Left ventricle myocardium inferior (tissue), 1 donor: ENCODE data around the gene CDK6. TPM values are rescaled to one million over a fixed set of nuclear protein-coding genes. Genes with fewer than 3 reads are reported as not detected.

Experiments
- DNase-seq: peaks from one replicate; pipeline ENCODE4 v3.0.0-alpha.2; 2020
- H3K27ac ChIP-seq: fragments of 200-600 bp; replicated peaks from 2 replicates; pipeline ENCODE4 v1.8.0; 2021
- H3K27me3 ChIP-seq: fragments of 200-600 bp; 2 replicates; pipeline ENCODE4 v1.8.0; 2021; ENCODE audit warnings: low read depth
- H3K36me3 ChIP-seq: fragments of 200-600 bp; 2 replicates; pipeline ENCODE4 v1.8.0; 2021
- H3K4me1 ChIP-seq: fragments of 200-600 bp; 2 replicates; pipeline ENCODE4 v1.8.0; 2021
- H3K4me3 ChIP-seq: fragments of 200-600 bp; 2 replicates; pipeline ENCODE4 v1.8.0; 2021; ENCODE audit warnings: mild to moderate bottlenecking, moderate library complexity
- H3K9me3 ChIP-seq: fragments of 200-600 bp; replicated peaks from 2 replicates; pipeline ENCODE4 v1.8.0; 2021
- intact Hi-C: fragments of 100-400 bp; cut with micrococcal nuclease; formaldehyde crosslinking; loops from one replicate; pipeline ENCODE4 v1.11.0; 2022
- total RNA-seq: library from RNA; stranded (reverse); fragmentation: NEBNext Ultra II Directional; extraction: Animal tissue kit (Norgen Biotek cat#: 25700); gene quantifications from one replicate; pipeline ENCODE4 v1.2.1, GENCODE V29; 2021
- TF ChIP-seq, protein P1 (sequence below): fragments of 200-600 bp; IDR thresholded peaks from 2 replicates; pipeline ENCODE4 v1.8.0; 2021; ENCODE audit warnings: antibody characterized with exemption, mild to moderate bottlenecking, borderline replicate concordance
- donor health status: DM: no; HTN: yes; CAD: no; lungs with severe emphysema.

The CDK6 gene
- total RNA-seq, 1 donor from 2014 or later = 16.5 TPM

DNA sequence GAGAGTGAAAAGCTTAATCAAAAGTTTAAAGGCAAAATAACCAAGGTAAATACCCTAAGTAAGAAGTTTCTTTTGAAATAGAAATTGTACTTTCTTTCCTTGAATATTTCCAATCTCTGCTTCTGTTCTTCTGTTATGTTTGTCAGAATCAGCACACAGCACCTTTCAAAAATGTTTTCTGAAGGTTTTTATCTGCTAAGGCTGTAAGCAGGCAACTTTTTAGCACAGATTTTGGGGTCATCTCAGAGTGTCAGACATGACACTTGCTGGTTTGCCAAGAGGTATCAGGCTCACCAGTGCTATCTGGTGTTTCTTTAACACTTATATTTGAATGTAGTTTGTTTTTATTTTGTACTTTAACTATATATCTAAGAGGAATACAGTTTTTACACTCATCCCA is 94.2 kb downstream of the CDK6 start:
- no peak for DNase-seq
- no peak overlapping the region for H3K4me3 ChIP-seq
- H3K4me1 ChIP-seq = peaks cover 40% of the 10 kb centered on the region
- TF ChIP-seq, protein P1, sequence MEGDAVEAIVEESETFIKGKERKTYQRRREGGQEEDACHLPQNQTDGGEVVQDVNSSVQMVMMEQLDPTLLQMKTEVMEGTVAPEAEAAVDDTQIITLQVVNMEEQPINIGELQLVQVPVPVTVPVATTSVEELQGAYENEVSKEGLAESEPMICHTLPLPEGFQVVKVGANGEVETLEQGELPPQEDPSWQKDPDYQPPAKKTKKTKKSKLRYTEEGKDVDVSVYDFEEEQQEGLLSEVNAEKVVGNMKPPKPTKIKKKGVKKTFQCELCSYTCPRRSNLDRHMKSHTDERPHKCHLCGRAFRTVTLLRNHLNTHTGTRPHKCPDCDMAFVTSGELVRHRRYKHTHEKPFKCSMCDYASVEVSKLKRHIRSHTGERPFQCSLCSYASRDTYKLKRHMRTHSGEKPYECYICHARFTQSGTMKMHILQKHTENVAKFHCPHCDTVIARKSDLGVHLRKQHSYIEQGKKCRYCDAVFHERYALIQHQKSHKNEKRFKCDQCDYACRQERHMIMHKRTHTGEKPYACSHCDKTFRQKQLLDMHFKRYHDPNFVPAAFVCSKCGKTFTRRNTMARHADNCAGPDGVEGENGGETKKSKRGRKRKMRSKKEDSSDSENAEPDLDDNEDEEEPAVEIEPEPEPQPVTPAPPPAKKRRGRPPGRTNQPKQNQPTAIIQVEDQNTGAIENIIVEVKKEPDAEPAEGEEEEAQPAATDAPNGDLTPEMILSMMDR = no peak
- no peaks in the 10 kb centered on the region for H3K9me3 ChIP-seq
- no peaks in the 10 kb centered on the region for H3K27me3 ChIP-seq
- intact Hi-C loops = no loop called here
- no peak overlapping the region for H3K27ac ChIP-seq
- H3K36me3 ChIP-seq = no peaks in the 10 kb centered on the region

DNA sequence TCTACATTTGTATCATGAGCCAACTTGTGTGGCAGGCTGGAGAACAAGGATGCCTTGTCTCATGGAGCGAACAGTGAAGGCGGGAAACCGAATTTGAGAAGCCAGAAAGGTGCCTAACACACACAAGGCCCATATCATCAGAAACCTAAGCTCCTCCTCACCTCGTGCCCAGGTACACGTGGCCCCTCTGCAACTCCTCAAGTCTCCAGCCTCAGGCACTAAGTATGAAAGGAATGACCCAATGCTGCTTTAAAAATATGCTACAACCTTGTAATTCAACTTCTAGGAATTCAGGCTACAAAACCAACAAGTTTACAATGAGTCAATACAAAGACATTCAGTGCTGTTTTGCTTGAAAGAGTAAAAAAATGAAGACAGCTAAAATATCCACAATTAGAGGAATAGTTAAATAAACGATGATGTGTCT is 95.7 kb downstream of the CDK6 start:
- no peaks in the 10 kb centered on the region for H3K36me3 ChIP-seq
- TF ChIP-seq, protein P1 = no peak
- H3K4me1 ChIP-seq = peaks cover 40% of the 10 kb centered on the region
- DNase-seq = no peak
- H3K4me3 ChIP-seq = no peak overlapping the region
- no peak overlapping the region for H3K27ac ChIP-seq
- intact Hi-C loops = no loop called here
- no peaks in the 10 kb centered on the region for H3K27me3 ChIP-seq
- no peaks in the 10 kb centered on the region for H3K9me3 ChIP-seq

DNA sequence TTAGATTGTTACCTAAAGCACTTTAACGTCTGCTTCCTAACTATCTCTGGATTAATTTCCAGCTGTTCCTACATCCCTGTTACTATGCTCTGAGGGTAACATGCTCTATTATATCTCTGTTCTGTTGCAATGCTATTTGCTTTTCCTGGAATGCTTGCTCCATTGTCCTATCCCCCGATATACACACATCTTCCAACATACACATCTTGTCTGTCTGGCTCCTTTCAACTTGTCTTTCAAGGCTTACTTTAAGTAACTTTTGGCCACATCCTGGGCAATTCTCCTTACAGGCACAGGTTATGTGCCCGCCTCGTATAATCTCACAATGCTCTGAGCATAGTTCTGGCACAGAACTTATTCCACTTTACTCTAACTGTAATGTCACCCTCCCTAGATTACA is 96.2 kb downstream of the CDK6 start:
- Histone ChIP-seq H3K4me3 (no peak overlapping the region), H3K4me1 (peaks cover 40% of the 10 kb centered on the region), H3K36me3 (no peaks in the 10 kb centered on the region), H3K9me3 (no peaks in the 10 kb centered on the region), H3K27me3 (no peaks in the 10 kb centered on the region), H3K27ac (no peak overlapping the region)
- DNase-seq = no peak
- intact Hi-C loops = no loop called here
- TF ChIP-seq, protein P1 = no peak

DNA sequence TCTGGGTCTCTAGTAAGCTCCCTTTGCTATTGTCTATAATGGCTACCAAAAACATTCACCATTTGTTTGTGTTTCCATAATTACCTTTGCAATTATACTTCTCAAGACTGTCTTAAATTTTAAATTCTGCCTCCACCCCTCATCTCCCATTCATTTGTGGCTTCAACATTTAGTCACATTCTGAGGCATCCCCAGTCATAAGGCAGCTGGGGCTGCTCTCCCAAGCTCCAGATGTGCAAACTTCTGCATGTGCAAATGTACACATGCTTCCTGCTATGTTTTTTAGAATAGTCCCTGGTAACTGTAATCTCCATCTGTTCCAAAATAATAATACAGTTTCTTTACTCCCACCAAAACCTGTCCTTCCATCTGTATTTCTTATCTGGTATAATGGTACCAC is 97.3 kb downstream of the CDK6 start:
- Histone ChIP-seq H3K4me1 (peaks cover 40% of the 10 kb centered on the region), H3K9me3 (no peaks in the 10 kb centered on the region), H3K27me3 (no peaks in the 10 kb centered on the region), H3K36me3 (no peaks in the 10 kb centered on the region), H3K4me3 (no peak overlapping the region), H3K27ac (no peak overlapping the region)
- intact Hi-C loops = no loop called here
- TF ChIP-seq, protein P1 = no peak
- DNase-seq = no peak

DNA sequence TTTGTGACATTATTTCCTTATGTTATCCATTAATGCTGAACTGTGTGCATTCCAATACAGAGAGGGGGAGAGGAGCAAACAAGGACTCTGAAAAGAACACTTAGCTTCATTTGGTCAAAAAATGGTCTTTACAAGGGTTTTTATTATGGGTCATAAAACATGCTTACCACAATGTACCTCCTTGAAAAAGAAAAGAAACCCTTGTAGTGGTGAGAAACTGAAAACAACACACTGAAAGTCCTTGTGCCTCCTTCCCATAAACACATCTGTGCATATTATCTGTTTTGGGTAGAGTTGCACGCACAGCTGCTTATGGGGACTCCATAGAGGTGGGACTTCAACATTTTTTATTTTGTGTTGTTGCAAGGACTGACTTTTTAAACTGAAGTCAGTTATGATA is 98.7 kb downstream of the CDK6 start:
- no peak for DNase-seq
- H3K27me3 ChIP-seq = no peaks in the 10 kb centered on the region
- H3K27ac ChIP-seq = no peak overlapping the region
- intact Hi-C loops = no loop called here
- peaks cover 38% of the 10 kb centered on the region for H3K4me1 ChIP-seq
- no peak overlapping the region for H3K4me3 ChIP-seq
- H3K36me3 ChIP-seq = no peaks in the 10 kb centered on the region
- TF ChIP-seq, protein P1 = no peak
- no peaks in the 10 kb centered on the region for H3K9me3 ChIP-seq

DNA sequence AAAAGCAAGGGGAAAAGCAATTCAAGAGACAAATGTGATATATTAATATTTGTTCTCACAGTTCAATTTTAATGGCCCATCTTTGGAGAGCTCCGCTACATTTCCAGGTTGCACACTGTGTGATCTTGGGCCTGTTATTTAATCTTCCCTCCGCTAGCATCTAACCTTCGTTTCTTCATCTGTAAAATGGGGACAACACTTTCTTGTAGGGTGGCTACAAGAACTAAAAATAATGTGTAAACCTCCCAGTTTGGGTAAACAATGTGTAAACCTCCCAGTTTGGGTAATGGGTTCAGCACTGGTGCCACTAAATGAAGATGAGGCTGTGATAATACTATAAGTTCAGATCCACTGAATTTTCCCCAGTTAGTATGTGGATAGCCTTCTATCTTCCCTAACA is 99.5 kb downstream of the CDK6 start:
- TF ChIP-seq, protein P1 = no peak
- Histone ChIP-seq H3K9me3 (no peaks in the 10 kb centered on the region), H3K27me3 (no peaks in the 10 kb centered on the region), H3K4me1 (peaks cover 38% of the 10 kb centered on the region), H3K36me3 (no peaks in the 10 kb centered on the region), H3K4me3 (no peak overlapping the region), H3K27ac (no peak overlapping the region)
- intact Hi-C loops = no loop called here
- DNase-seq = no peak
